PC-9 (cell line): Measurements from ENCODE around the gene NALCN. TPM values are rescaled to one million over a fixed set of nuclear protein-coding genes. Genes with fewer than 3 reads are reported as not detected.
A peak's percentile ranks its signal among the peaks of the same experiment; 100 is the strongest.

Source experiments
- BruUV-seq: library from RNA; stranded (reverse); fragments of 400-500 nt; replicated peaks from 2 replicates; lab custom pipeline; 2021; lab: Mats Ljungman, UMichigan
- CTCF ChIA-PET: fragments of 300-600 bp; sonication (Branson Sonifier 250); formaldehyde crosslinking; loops from one replicate; lab custom pipeline; 2022; ENCODE audit warnings: antibody characterized with exemption; lab: Charles Lee
- POLR2A ChIA-PET: fragments of 300-600 bp; sonication (Branson Sonifier 250); formaldehyde crosslinking; loops from one replicate; lab custom pipeline; 2022; ENCODE audit warnings: antibody characterized with exemption; ENCODE audit not compliant: unreplicated experiment; lab: Charles Lee
- DNase-seq, 2 experiments: peaks; one replicate each; pipeline versions ENCODE4 v3.0.0 to v3.0.0-alpha.2; 2015 to 2022; ENCODE audit warnings: mixed read lengths in 1 of 2
- H2AFZ ChIP-seq: fragments of 200-600 bp; sonication (generic); 2 replicates; pipeline ENCODE4 v1.8.1; 2017; ENCODE audit warnings: antibody characterized with exemption
- H3F3A ChIP-seq: fragments of 200-600 bp; sonication (generic); 2 replicates; pipeline ENCODE4 v1.8.1; 2017; ENCODE audit warnings: antibody characterized with exemption, mild to moderate bottlenecking, low read depth; ENCODE audit not compliant: insufficient read depth
- H3K27ac ChIP-seq: fragments of 200-600 bp; sonication (generic); 2 replicates; pipeline ENCODE4 v1.6.1; 2016; ENCODE audit warnings: mixed run types
- H3K27me3 ChIP-seq: fragments of 200-600 bp; sonication (generic); 2 replicates; pipeline ENCODE4 v1.6.1; 2016; ENCODE audit warnings: low read depth, mixed run types; ENCODE audit not compliant: insufficient read depth
- H3K36me3 ChIP-seq: fragments of 200-600 bp; sonication (generic); 2 replicates; pipeline ENCODE4 v1.6.1; 2016; ENCODE audit warnings: low read depth, mixed run types
- H3K4me1 ChIP-seq: fragments of 200-600 bp; sonication (generic); replicated peaks from 2 replicates; pipeline ENCODE4 v1.6.1; 2016; ENCODE audit warnings: mixed run types; ENCODE audit not compliant: insufficient read depth
- H3K4me2 ChIP-seq: fragments of 200-600 bp; sonication (generic); 2 replicates; pipeline ENCODE4 v1.6.1; 2017; ENCODE audit warnings: mixed run types
- H3K4me3 ChIP-seq: fragments of 200-600 bp; sonication (generic); 2 replicates; pipeline ENCODE4 v1.6.1; 2016; ENCODE audit warnings: mixed run types
- H3K79me2 ChIP-seq: fragments of 200-600 bp; sonication (generic); 2 replicates; pipeline ENCODE4 v1.6.1; 2017; ENCODE audit warnings: low read depth, mixed run types
- H3K9me2 ChIP-seq: fragments of 200-600 bp; sonication (generic); 2 replicates; pipeline ENCODE4 v1.8.1; 2017; ENCODE audit warnings: mild to moderate bottlenecking; ENCODE audit not compliant: insufficient read depth
- H3K9me3 ChIP-seq: fragments of 200-600 bp; sonication (generic); 2 replicates; pipeline ENCODE4 v1.8.1; 2016; ENCODE audit warnings: low read depth; ENCODE audit not compliant: insufficient read depth
- H4K20me1 ChIP-seq: fragments of 200-600 bp; sonication (generic); 2 replicates; pipeline ENCODE4 v1.8.1; 2017; ENCODE audit not compliant: insufficient read depth
- EZH2 ChIP-seq: fragments of 200-600 bp; sonication (generic); IDR thresholded peaks from 2 replicates; pipeline ENCODE4 v1.8.0; 2017; ENCODE audit warnings: antibody characterized with exemption, low read depth
- intact Hi-C: fragments of 100-400 bp; cut with micrococcal nuclease; formaldehyde crosslinking; loops from one replicate; pipeline ENCODE4 v1.10.0; 2022; ENCODE audit not compliant: unreplicated experiment
- total RNA-seq: library from RNA; stranded (reverse); gene quantifications from 2 replicates; pipeline ENCODE4 v1.2.3, GENCODE V29; 2021
- TF ChIP-seq, protein P1 (sequence below): fragments of 200-600 bp; sonication (generic); conservative IDR thresholded peaks from 2 replicates; pipeline ENCODE4 v1.6.1; 2017; ENCODE audit warnings: mixed run types, antibody characterized with exemption, mild to moderate bottlenecking, moderate library complexity

Gene NALCN
- total RNA-seq, 1 experiment from 2014 or later = 7.7 TPM

DNA sequence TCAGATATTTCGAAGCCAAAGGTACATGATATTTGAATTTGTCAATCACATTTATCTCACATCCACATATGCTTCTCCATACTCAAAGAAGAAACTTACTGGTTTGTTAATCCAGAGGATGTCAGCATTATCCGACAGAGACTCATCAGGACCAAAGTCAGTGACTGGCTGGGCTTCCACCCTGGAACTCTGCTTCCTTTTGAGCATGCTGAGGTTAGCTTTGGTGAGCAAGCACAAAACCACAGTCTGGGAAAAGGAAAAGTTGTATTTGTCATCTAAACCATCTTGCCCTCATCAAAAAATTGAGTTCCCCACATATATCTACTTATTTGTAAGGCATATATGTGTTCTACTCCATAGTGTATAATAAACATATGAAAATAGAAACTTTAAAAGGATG, 17.4 kb downstream of the NALCN start:
- Histone ChIP-seq H3K4me3 (no peak overlapping the region), H3K4me2 (no peak overlapping the region), H3K9me2 (no peaks in the 10 kb centered on the region), H3K27ac (no peak overlapping the region), H2AFZ (no peak overlapping the region), H3K36me3 (no peaks in the 10 kb centered on the region), H3K79me2 (no peaks in the 10 kb centered on the region), H4K20me1 (no peaks in the 10 kb centered on the region), H3K9me3 (no peaks in the 10 kb centered on the region), H3K4me1 (peaks cover 10% of the 10 kb centered on the region; the same call in 1 of the 2 replicates), H3K27me3 (no peaks in the 10 kb centered on the region), H3F3A (no peaks in the 10 kb centered on the region; the same call in 1 of the 2 replicates)
- ChIA-PET CTCF (no interaction called here), POLR2A (no interaction called here)
- DNase-seq = no peak
- TF ChIP-seq EZH2 = no peak
- TF ChIP-seq, protein P1, sequence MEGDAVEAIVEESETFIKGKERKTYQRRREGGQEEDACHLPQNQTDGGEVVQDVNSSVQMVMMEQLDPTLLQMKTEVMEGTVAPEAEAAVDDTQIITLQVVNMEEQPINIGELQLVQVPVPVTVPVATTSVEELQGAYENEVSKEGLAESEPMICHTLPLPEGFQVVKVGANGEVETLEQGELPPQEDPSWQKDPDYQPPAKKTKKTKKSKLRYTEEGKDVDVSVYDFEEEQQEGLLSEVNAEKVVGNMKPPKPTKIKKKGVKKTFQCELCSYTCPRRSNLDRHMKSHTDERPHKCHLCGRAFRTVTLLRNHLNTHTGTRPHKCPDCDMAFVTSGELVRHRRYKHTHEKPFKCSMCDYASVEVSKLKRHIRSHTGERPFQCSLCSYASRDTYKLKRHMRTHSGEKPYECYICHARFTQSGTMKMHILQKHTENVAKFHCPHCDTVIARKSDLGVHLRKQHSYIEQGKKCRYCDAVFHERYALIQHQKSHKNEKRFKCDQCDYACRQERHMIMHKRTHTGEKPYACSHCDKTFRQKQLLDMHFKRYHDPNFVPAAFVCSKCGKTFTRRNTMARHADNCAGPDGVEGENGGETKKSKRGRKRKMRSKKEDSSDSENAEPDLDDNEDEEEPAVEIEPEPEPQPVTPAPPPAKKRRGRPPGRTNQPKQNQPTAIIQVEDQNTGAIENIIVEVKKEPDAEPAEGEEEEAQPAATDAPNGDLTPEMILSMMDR = no peak
- intact Hi-C loops = no loop called here
- no TSS peak for BruUV-seq

DNA sequence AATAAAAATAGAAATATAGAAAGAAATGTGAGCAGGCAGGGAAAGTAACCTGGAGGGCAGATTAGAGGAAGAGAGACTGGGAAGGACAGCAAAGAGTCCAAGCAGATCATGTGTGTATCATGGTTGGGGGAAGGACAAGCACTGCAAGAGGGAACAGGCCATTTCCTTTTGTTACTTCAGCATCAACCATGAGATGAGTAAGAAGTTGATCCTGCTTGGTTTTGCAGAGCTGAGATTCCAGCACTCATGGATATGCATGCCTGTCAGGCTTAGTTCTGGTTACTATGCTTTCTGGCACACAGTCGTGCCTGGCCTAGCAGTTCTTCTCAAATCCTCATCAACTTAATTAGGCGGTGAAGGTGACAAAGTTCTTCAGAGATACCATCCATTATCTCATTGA, 18.1 kb downstream of the NALCN start:
- no peak overlapping the region for H3K4me3 ChIP-seq
- no TSS peak for BruUV-seq
- ChIA-PET CTCF (no interaction called here), POLR2A (interaction anchor here (0.7 kb wide), 1 partner anchor 89 kb away, joined by 3 read pairs; no protein-coding TSS in a partner anchor)
- no peak overlapping the region for H3K4me2 ChIP-seq
- H3F3A ChIP-seq = no peaks in the 10 kb centered on the region; the same call in 1 of the 2 replicates
- peaks cover 10% of the 10 kb centered on the region; the same call in 1 of the 2 replicates for H3K4me1 ChIP-seq
- no peaks in the 10 kb centered on the region for H3K79me2 ChIP-seq
- H3K9me2 ChIP-seq = no peaks in the 10 kb centered on the region
- TF ChIP-seq EZH2 = no peak
- TF ChIP-seq, protein P1 = no peak
- intact Hi-C loops = no loop called here
- DNase-seq = no peak
- H3K9me3 ChIP-seq = no peaks in the 10 kb centered on the region
- H4K20me1 ChIP-seq = no peaks in the 10 kb centered on the region
- no peak overlapping the region for H2AFZ ChIP-seq
- H3K27me3 ChIP-seq = no peaks in the 10 kb centered on the region
- no peaks in the 10 kb centered on the region for H3K36me3 ChIP-seq
- 0 out of 2 replicates have a peak overlapping the region, but pooled peaks have one; percentile 35 for H3K27ac ChIP-seq

DNA sequence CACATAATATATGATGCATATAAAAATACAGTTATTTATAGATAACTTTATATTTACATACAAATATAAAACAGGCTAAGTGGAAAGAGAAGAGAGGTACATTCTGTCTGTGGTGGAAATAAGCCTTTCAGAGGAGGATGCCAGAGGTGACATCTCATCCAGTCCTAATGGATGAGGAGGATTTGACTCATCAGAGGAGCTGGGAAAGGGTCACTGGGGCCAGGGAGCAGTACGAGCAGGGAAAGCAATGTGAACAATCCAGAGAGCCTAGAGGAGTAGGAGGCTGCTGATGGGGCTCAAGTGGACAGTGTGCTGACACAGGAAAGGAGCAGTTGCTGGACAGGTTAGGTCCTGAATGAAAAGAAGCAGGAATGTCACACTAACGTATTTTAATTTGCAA, 18.6 kb downstream of the NALCN start:
- H3F3A ChIP-seq = no peaks in the 10 kb centered on the region; the same call in 1 of the 2 replicates
- H2AFZ ChIP-seq = no peak overlapping the region
- no peaks in the 10 kb centered on the region for H3K9me2 ChIP-seq
- TF ChIP-seq EZH2 = no peak
- TF ChIP-seq, protein P1 = no peak
- H3K36me3 ChIP-seq = no peaks in the 10 kb centered on the region
- ChIA-PET CTCF (no interaction called here), POLR2A (interaction anchor here (0.7 kb wide), 1 partner anchor 88 kb away, joined by 3 read pairs; no protein-coding TSS in a partner anchor)
- no peak for DNase-seq
- intact Hi-C loops = no loop called here
- H3K27ac ChIP-seq = 0 out of 2 replicates have a peak overlapping the region, but pooled peaks have one; percentile 35
- no peak overlapping the region for H3K4me2 ChIP-seq
- peaks cover 10% of the 10 kb centered on the region; the same call in 1 of the 2 replicates for H3K4me1 ChIP-seq
- no peaks in the 10 kb centered on the region for H4K20me1 ChIP-seq
- BruUV-seq = no TSS peak
- no peak overlapping the region for H3K4me3 ChIP-seq
- H3K27me3 ChIP-seq = no peaks in the 10 kb centered on the region
- H3K79me2 ChIP-seq = no peaks in the 10 kb centered on the region
- no peaks in the 10 kb centered on the region for H3K9me3 ChIP-seq
